Right forelimb (tissue), 1 donor: Measurements from ENCODE around the gene RFX2.
A peak's percentile ranks its signal among the peaks of the same experiment; 100 is the strongest.
"Not testable (repeated sequence)": the region's sequence is repeated elsewhere in the genome, so short reads cannot be mapped to it uniquely, and the experiment has no call there.

ENCODE experiments used
- DNase-seq: peaks from one replicate; pipeline ENCODE4 v3.0.0-alpha.2; 2018

Gene RFX2

GRCh38 chr19:6006896-6007295, 103.4 kb downstream of the RFX2 start:
- no peak for DNase-seq

GRCh38 chr19:6006070-6006446, 104.2 kb downstream of the RFX2 start:
- not testable (repeated sequence) for DNase-seq

GRCh38 chr19:6005321-6006069, 104.8 kb downstream of the RFX2 start:
- DNase-seq, result no peak

- no peak for DNase-seq
These were observed 106.3 kb downstream of the RFX2 start for GRCh38 chr19:6003976-6004375.

GRCh38 chr19:6002591-6002990, 107.7 kb downstream of the RFX2 start:
- DNase-seq, result no peak

- DNase-seq, result no peak
These were observed 110.0 kb downstream of the RFX2 start for GRCh38 chr19:6000228-6000847.

- DNase-seq, result no peak
These were observed 110.6 kb downstream of the RFX2 start for GRCh38 chr19:5999693-6000092.

- no peak for DNase-seq
These were observed 112.9 kb downstream of the RFX2 start for GRCh38 chr19:5997371-5997770.

- DNase-seq, result no peak
These were observed 113.5 kb downstream of the RFX2 start for GRCh38 chr19:5996623-5997320.

- no peak for DNase-seq
These were observed 114.2 kb downstream of the RFX2 start for GRCh38 chr19:5996102-5996501.

GRCh38 chr19:5995606-5996005, 114.7 kb downstream of the RFX2 start:
- no peak for DNase-seq

GRCh38 chr19:5994405-5995165, 115.7 kb downstream of the RFX2 start:
- DNase-seq, result no peak

- peak; percentile 61 for DNase-seq
These were observed 116.5 kb downstream of the RFX2 start for GRCh38 chr19:5993648-5994358.

GRCh38 chr19:5993201-5993600, 117.1 kb downstream of the RFX2 start:
- peak; percentile 59 for DNase-seq

GRCh38 chr19:5992756-5993155, 117.5 kb downstream of the RFX2 start:
- no peak for DNase-seq

- DNase-seq, result no peak
These were observed 119.0 kb downstream of the RFX2 start for GRCh38 chr19:5991244-5991838.

GRCh38 chr19:5990289-5990797, 120.0 kb downstream of the RFX2 start:
- DNase-seq, result no peak

GRCh38 chr19:5989388-5990074, 120.8 kb downstream of the RFX2 start:
- DNase-seq, result no peak

GRCh38 chr19:5988517-5989387, 121.5 kb downstream of the RFX2 start:
- no peak for DNase-seq
